GDM1 (cell line): Measurements from ENCODE around the gene MYADM.
A peak's percentile ranks its signal among the peaks of the same experiment; 100 is the strongest.
"Not testable (repeated sequence)": the region's sequence is repeated elsewhere in the genome, so short reads cannot be mapped to it uniquely, and the experiment has no call there.

Source experiments
- DNase-seq: peaks from one replicate; lab custom pipeline; 2025; lab: John Stamatoyannopoulos, UW

Gene MYADM, protein sequence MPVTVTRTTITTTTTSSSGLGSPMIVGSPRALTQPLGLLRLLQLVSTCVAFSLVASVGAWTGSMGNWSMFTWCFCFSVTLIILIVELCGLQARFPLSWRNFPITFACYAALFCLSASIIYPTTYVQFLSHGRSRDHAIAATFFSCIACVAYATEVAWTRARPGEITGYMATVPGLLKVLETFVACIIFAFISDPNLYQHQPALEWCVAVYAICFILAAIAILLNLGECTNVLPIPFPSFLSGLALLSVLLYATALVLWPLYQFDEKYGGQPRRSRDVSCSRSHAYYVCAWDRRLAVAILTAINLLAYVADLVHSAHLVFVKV

DNA sequence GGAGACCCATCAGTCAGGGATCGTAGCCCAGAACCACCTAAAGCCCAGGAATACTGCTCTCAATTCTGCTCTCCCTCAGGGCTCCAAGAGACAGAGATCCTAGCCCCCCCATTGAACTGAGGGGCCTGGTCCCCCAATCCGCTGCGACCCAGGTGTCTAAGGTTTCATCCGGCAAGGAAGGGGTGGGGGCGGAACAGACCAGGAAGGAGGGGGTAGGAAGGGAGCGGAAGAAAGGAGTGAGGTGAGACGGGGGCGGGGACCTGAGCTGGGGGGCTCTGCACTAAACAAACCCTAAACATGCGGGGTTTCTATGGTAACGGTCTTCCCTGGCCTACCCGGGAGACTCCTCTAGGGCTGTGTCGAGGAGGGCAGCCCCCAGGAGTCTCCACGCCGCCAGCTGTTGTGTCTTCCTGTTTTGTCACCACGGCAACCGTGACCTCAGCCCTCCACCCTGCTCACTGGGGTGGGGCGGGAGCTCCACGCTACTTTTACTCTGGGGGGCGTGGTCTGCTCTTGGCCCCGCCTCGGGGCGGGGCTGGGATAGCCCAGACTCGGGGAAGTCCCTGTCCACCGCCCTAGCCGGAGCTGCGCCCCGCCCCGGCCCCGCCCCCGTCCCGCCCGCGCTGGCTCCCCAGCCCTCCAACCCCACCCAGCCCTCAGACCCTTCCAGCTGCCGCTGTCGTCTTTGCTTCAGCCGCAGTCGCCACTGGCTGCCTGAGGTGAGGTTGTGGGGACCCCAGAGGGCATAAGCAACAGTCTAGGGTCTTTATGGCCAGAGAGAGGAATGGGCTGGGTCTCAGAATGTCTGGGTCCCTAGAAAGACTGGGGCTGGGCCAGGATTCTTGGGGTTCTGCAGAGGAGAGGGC lies at the start of gene MYADM:
Gene MYADM (plus strand): TSS at position 659 of the 866 bp plus-strand sequence. CDS start 5,647 bp downstream, outside the sequence.
- peak; percentile 88 for DNase-seq

DNA sequence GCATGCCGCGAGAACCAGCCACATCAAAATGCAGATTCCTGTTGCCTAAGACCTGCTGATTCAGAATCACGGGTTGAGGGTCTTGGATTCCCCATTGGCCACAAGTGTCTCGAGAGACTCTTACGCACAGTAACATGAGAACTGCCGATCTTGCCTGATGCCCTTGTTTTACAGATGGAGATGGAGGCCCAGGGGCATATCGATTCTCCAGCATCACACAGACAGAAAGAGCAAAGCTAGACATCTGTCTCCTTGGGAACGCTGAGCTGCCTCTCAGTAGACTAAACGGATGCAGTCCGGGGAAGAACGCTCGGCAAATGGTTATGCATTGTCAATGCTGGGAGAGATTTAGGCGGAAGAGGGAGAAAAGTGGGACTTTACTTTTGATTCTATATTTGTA lies 48.9 kb upstream of the MYADM start:
- DNase-seq: no peak

DNA sequence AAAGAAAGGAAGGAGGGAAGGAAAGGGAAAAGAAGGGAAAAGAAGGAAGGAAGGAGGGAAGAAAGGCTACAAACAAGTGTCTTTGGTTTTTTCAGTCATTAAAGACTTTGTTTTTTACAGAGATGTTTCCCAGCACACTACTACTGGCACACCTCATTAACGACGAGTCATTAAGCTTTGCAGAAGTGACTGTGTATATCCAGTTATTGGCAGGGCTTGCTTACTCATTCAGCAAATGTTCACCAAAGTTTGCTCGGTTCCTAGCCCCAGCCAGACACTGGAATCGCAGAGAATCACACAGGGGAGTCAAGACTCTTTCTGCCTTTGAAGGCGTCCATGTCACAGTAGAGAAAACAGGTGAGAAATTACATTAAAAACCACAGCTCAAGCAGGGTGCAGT lies 47.8 kb upstream of the MYADM start:
- DNase-seq: no peak

DNA sequence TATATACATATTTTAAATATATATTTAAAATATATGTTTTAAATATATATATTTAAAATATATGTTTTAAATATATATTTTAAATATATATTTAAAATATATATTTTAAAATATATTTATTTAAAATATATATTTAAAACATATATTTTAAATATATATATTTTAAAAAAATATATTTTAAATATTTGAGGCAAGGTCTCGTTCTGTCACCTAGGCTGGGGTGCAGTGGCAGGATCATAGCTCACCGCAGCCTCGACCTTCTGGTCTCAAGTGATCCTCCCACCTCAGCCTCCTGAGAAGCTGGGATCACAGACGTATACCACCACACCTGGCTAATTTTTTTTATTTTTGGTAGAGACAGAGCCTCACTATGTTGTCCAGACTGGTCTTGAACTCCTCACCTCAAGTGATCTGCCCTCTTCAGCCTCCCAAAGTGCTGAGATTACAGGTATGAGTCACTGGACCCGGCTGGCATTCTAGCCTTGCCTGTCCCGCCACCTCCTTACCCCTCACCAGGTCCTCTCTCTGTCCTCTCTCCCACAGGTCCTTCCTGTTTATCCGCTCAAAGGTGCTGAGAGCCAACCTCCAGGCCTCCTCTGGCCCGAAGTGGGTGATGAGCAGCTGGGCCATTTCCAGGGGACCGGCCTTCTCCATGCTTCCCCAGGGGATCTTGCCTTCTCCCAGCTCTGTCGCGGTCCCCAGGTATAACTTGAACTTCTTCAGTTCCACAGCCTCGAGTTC lies 44.1 kb upstream of the MYADM start:
- no peak for DNase-seq

DNA sequence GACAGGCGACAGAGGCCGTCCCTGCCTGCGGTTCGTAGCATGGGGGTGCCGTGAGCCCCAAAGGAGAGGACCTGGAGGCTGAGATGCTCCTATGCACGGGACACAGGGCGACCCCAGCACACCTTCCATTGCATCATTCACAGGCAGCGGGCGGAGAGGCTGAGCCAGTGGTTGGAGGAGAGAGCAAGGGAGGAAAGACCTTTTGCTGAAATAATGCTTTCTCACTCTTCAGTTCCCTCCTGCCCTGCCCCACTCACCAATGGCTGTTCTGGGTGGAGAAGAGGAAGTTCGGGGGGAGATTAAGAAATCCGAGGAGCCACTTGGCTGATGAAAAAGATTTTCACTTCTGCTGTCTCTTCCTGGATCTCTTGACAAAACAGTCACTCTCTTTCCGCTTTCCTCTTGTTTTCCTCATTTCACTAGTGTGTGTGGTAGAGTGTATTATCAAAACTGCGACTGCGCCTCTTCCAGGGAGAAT lies 43.5 kb upstream of the MYADM start, which contains the start of gene NLRP12:
Gene NLRP12 (minus strand): TSS at position 181 of the 478 bp plus-strand sequence. CDS start 140 bp downstream, at position 41.
- peak; percentile 50 for DNase-seq

DNA sequence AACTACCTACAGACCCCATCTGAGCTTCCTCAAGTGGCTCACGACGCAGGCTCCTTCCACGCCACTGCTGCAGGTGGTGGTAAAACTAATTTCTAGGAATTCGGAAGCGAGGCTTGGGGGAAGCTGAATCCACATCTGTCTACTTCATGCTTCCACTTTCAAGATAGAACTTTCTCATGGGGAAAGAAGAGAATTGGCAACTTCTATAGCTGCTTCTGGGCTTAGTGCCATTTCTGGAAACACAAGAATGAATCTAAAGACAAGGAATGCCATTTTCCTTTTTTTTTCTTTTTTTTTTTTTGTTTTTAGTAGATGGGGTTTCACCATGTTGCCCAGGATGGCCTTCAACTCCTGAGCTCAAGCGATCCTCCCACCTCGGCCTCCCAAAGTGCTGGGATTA lies 40.8 kb upstream of the MYADM start:
- DNase-seq: no peak

DNA sequence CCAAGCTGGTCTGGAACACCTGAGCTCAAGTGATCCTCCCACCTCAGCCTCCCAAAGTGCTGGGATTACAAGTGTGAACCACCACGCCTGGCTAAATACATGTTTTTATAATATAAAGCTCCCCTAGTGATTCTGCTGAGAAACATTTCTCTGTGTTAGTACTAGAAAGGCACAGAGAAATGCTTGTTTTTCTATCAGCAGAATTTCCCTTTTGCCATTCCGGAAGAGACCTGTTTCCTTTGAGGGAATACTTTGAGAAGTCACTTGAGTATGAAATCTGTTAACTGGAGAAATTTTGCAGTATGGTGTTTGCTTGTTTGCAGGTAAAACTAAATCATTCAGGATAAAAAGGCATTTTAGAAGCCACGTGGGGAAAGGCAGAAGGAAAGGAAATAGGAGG lies 39.2 kb upstream of the MYADM start:
- DNase-seq: no peak

DNA sequence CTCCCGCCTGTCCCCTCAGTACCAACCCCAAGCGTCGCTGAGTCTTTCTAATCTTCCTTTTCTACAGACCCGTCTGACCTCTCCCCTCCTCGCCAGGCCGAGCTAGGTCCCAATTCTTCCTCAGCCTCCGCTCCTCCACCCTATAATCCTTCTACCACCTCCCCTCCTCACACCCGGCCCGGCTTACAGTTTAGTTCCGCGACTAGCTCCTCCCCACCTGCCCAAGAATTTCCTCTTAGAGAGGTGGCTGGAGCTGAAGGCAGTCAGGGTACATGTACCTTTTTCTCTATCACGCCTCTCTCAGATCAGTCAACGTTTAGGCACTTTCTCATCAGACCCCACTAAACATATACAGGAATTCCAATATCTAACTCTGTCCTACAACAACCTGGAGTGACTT lies 34.8 kb upstream of the MYADM start:
- DNase-seq: not testable (repeated sequence)

DNA sequence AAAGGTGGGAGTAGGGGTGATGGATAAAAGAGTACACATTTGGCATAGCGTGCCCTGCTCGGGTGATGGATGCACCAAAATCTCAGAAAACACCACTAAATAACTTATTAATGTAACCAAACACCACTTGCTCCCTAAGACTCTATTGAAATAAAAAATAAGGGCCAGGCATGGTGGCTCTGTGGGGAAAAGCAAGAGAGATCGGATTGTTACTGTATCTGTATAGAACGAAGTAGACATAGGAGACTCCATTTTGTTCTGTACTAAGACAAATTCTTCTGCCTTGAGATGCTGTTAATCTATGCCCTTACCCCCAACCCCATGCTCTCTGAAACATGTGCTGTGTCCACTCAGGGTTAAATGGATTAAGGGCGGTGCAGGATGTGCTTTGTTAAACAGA lies 29.2 kb upstream of the MYADM start:
- not testable (repeated sequence) for DNase-seq

DNA sequence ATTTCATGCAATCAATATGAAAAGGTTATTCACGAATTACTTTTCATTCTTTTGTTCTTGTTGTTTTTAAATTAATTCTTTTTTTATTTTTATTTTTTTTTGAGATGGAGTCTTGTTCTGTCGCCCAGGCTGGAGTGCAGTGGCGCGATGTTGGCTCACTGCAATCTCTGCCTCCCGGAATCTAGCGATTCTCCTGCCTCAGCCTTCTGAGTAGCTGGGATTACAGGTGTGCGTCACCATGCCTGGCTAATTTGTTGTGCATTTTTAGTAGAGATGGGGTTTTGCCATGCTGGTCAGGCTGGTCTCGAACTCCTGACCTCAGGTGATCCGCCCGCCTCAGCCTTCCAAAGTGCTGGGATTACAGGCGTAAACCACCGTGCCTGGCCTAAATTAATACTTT lies 27.4 kb upstream of the MYADM start:
- DNase-seq: not testable (repeated sequence)

DNA sequence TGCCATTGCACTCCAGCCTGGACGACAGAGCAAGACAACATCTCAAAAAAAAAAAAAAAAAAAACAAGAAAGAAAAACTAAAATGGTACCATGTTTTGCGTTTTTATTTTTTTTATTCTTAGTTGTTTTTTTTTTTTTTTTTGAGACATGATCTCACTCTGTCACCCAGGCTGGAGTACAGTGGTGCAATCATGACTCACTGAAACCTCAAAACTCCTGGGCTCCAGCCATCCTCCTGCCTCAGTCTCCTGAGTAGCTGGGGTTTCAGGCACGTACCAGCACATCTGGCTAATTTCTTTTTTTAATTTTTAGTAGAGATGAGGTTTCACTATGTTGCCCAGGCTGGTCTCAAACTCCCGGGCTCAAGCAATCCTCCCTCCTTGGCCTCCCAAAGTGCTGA lies 26.8 kb upstream of the MYADM start:
- not testable (repeated sequence) for DNase-seq

DNA sequence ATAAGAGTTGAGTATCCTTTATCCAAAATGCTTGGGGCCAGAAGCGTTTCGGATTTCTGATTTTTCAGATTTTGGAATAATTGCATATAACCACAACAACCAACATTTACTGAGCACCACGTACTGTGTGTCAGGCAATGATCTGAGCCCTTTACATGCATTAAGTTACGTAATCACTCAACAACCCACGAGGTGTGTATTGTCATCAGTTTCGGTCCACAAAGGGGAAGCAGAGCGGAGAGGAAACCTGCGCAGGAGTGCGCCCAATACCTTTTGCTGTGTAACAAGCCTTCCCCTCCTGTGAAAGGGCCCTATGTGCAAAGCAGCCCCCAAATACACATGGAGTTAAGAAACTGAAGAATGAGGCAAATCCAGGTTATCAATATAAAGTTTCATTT lies 22.8 kb upstream of the MYADM start:
- no peak for DNase-seq

DNA sequence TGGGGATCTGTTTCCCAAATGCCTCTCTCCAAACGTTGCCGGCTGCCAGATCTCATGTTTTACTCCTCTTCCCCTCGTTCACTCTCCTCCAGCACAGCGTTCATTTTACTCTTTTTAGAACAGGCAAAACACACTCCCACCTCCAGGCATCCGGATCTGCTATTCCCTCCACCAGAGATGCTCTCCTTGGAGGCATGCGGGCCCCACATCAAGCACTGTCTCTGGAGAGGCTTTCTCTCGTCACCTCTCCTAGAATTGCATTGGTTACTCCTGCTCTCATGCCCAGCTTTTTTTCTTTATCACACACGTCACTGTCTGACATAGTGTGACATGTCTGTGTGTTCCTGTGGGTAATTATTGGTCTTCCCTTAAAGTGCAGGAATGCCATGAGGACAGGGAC lies 20.1 kb upstream of the MYADM start:
- no peak for DNase-seq

DNA sequence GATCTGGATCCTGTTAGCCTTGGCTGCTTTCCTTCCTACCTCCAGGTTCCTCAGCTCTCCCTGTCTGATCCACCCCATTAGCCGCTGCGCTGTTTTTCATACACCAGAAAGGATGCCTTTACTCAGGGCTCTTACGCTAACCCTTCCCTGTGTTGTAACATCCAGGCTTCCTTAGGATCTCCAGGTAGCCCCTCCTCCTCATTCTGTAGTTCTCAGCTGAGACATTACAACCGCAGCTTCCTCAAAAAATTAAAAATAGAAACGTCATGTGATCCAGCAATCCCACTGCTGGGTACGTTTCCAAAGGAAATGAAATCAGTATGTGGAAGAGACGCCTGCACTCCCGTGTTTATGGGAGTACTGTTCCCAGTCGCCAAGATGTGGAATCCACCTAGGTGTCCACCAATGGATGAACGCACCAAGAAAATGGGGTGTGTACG lies 18.4 kb upstream of the MYADM start:
- DNase-seq: no peak

DNA sequence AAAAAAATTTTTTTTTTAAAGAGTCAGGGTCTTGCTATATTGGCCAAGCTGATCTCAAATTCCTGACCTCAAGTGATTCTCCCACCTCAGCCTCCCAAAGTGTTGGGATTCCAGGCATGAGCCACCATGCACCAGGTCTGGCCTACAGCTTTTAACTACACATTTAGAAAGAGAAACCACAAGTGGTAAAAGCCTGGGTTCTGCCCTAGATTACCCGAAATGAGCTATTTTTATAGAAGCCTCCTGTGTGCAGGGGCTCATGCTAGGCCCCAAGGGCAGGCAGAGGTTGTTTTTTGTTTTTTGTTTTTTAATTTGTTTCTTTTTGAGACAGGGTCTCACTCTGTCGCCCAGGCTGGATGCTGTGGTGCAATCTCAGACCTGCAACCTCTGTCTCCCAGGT lies 14.0 kb upstream of the MYADM start:
- no peak for DNase-seq

DNA sequence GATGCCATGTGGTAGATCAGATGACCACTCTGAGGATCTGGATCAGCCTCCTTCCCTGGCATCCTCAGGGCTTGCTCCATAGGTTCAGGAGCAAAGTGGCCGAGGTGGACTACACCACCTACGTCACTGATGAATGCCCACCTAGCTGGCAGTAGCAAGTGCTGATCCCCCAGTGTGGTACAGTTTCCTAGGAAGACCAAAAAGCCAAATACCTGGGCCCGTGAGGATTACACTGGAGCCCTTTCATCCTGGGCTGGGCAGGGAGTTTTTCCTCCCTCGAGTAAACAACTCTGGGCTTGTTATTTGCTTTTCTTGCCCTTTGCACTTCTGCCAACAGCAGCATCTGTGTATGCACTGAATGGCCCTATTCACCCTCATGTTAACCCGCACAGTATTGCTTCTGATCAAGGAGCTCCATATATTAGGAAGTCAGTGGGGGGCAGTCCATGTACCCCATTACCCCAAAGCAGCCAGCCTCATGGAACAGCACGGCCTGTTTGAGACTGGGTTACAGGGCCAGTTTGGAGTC lies 3.3 kb upstream of the MYADM start:
- no peak for DNase-seq

DNA sequence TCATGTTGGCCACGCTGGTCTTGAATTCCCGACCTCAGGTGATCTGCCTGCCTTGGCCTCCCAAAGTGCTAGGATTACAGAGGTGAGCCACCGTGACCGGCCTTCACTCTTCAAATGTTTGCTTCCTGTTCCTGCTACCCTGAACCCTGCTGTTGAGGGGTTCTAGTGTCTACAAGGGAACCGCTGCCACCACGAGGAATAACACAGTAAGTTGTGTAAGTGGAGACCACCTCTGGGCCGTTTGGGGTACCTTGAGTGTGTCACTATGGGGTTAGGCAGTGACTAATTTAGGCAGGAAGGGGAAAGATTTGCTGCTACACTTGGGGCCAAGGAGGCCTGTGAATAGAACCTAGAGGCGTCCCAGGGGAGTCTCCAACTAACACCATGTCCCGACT lies 2.2 kb upstream of the MYADM start:
- no peak for DNase-seq

DNA sequence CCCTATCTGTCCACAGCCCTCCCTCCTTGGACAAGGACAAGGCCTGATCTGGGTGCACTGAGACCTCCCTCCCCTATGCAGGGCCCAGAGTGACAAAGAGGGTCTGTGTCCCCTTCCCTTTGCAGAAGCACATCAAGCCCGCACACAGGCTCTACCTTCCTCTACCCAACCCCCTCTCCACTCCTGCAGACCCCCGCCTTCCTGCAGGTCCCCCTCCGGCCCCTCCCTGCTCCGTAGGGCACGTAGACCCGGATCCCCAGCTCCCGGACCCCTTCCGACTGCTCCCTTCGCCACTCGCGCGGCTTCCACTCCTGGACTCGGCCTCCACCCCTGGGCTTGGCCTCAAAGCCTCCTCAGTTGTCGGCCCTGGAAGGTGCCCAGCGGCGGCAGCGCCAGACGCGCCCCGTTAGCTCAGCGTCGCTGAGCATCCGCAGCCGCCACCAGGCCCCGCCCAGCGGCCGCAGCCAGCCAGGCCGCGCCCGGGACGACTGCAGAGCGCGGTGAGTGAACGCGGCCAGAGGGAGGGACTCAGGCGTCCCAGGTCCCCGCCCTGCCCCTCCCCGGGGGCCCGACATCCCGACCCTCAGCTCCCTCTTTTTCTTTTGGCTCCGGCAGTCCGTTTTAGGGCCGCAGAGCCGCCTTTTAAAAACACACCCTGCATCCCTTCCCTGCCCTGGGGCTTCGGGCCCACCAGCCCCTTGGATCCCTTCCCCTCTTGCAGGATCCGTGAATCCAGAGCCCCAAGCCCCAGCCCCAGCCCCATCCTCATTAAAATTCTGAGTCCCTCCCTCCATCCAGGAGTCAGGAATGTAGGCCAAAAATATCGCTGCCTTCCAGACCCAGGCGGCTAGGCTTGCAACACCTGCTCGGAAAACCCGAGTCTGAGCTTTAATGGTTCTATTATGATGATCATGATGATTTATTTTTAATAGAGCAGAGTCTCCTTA lies 1.5 kb upstream of the MYADM start:
- no peak for DNase-seq

DNA sequence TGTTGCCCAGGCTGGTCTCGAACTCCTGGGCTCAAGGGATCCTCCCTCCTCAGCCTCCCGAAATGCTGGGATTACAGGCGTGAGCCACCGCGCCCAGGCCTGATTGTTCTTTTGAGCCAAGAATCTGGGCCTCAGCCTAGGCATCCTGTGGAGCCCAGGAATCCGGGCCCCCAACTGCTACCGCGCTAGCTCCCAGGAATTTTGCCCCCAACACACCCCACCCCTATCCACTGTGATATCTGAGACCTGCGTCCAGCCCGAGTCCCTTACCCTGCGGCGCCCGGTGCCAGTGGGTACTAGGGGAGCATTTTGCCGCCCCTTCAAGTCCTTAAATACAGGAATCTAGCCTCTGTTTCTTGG lies 838 bp upstream of the MYADM start:
- no peak for DNase-seq

DNA sequence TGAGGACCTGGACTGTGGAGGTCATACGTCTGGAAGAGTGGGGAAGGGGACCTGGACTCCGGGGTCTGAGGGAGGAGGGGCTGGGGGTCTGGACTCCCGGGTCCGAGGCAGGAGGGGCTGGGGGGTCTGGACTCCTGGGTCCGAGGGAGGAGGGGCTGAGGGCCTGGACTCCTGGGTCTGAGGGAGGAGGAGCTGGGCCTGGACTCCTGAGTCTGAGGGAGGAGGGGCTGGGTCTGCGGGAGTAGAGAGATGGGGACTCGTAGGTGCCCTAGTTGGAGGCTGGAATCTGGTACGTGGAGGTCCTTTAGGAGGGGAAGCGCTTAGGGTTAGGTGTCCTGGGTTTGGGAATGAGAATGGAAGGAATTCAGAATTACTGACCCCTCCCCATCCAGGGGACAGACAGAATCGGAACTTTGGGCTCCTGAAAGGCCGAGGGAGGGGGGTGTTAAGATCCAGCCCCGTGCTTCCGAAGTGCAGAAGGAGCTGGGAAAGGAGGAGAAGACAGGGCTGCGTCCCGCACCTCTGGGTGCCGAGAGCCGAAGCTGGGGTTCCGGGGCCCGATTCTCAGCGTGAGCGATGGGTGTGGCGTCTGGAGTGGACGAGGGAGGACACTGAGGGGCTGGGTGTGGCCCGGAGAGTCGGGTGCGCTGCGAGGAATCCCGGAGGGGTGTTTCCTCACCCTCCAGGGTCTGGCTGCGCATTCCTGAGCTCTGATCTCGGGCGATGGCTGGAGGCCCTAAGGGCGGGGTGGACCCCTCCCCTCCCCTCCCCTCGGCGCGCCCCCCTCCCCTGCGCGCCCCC lies 608 bp downstream of the MYADM start:
- DNase-seq: no peak
